ACHN (cell line): Measurements from ENCODE around the gene CERS6.
A peak's percentile ranks its signal among the peaks of the same experiment; 100 is the strongest.

Source experiments
- DNase-seq: peaks from one replicate; pipeline ENCODE4 v3.0.0-alpha.2; 2015
- in situ Hi-C: cut with HindIII; loops from 2 replicates; pipeline ENCODE4 v1.10.0; 2017; ENCODE audit warnings: low sequenced_read_pairs, low pct_ligation_motif_present, low pct_unique_long_range_greater_than_20kb

CERS6 gene

GRCh38 chr2:168574856-168575630 is 119.0 kb downstream of the CERS6 start:
- no peak for DNase-seq
- in situ Hi-C loops, result no loop called here

- no peak for DNase-seq
- in situ Hi-C loops, result no loop called here
Observed at GRCh38 chr2:168577885-168578284, 121.8 kb downstream of the CERS6 start.

GRCh38 chr2:168583064-168583709 is 127.1 kb downstream of the CERS6 start:
- in situ Hi-C loops, result no loop called here
- peak; percentile 58 for DNase-seq

GRCh38 chr2:168583710-168584521 is 127.8 kb downstream of the CERS6 start:
- in situ Hi-C loops, result no loop called here
- DNase-seq, result peak; percentile 56

- in situ Hi-C loops, result no loop called here
- no peak for DNase-seq
Observed at GRCh38 chr2:168584911-168585310, 128.8 kb downstream of the CERS6 start.

- no peak for DNase-seq
- in situ Hi-C loops, result no loop called here
Observed at GRCh38 chr2:168585700-168586099, 129.6 kb downstream of the CERS6 start.

- in situ Hi-C loops, result no loop called here
- no peak for DNase-seq
Observed at GRCh38 chr2:168587307-168587706, 131.2 kb downstream of the CERS6 start.

- no peak for DNase-seq
- in situ Hi-C loops, result no loop called here
Observed at GRCh38 chr2:168589236-168590211, 133.5 kb downstream of the CERS6 start.

- no peak for DNase-seq
- in situ Hi-C loops, result no loop called here
Observed at GRCh38 chr2:168592181-168592831, 136.2 kb downstream of the CERS6 start.

GRCh38 chr2:168593713-168594112 is 137.6 kb downstream of the CERS6 start:
- in situ Hi-C loops, result no loop called here

GRCh38 chr2:168594778-168595177 is 138.7 kb downstream of the CERS6 start:
- DNase-seq, result no peak
- in situ Hi-C loops, result no loop called here

More at GRCh38 chr2:168593713-168594112, 137.6 kb downstream of the CERS6 start:
- no peak for DNase-seq

- in situ Hi-C loops, result no loop called here
- peak; percentile 20 for DNase-seq
Observed at GRCh38 chr2:168596881-168597655, 141.0 kb downstream of the CERS6 start.

- in situ Hi-C loops, result no loop called here
- DNase-seq, result no peak
Observed at GRCh38 chr2:168599738-168600137, 143.7 kb downstream of the CERS6 start.

- in situ Hi-C loops, result no loop called here
- no peak for DNase-seq
Observed at GRCh38 chr2:168600949-168601348, 144.9 kb downstream of the CERS6 start.

GRCh38 chr2:168601741-168602140 is 145.7 kb downstream of the CERS6 start:
- in situ Hi-C loops, result no loop called here
- no peak for DNase-seq

GRCh38 chr2:168602379-168602778 is 146.3 kb downstream of the CERS6 start:
- DNase-seq, result no peak
- in situ Hi-C loops, result no loop called here

GRCh38 chr2:168602846-168603401 is 146.9 kb downstream of the CERS6 start:
- in situ Hi-C loops, result no loop called here
- no peak for DNase-seq
